ENCODE data around the gene THAP8. TPM values are rescaled to one million over a fixed set of nuclear protein-coding genes. Genes with fewer than 3 reads are reported as not detected.

The THAP8 gene
- total and polyA plus RNA-seq, 5 donors from 2014 or later: 2.9 to 8.2 (median 6.3) TPM

DNA sequence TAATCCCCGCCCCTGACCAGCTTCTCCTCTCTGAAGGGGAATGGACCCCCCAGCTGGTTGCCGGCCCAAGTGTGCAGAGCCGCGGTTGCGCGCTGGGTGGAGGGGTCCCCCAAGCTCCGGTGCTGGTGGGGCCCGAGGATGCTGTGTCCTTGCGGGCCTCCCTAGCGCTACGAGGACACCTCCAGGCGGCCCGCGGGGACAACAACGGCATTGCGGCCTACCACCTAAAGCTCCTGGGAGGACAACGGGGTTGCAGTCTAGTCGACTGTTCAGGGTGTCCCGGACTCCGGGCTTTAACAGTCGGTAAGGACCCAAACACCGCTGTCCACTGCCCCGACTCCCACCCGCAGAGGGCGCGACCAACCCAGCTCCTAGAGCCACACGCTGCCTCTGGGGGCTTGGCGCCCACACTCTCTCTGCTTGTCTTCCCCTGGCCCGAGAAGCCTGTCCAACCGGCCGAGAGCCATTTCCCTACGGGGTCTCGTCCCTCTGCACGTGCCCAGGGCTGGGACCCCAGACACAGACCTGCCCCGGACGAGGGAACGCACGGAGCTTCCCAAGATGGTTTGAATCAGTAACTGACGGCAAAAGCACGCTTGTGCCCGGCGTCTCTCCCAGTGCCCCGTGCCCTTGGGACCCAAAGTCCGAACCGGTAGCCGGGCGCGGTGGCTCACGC is 60.0 kb downstream of the THAP8 start:
- Mint-ChIP-seq H3K27ac (peak overlapping the region in 2 of 3 donors; percentile 90 to 99), H3K36me3 (peaks cover 6% of the 10 kb centered on the region), H3K27me3 (no peaks in the 10 kb centered on the region), H3K4me1 (peaks cover 0 to 33% (median 21%) of the 10 kb centered on the region in 4 donors), H3K4me3 (peak overlapping the region; percentile 84 to 98 (median 92)), H3K9me3 (no peaks in the 10 kb centered on the region)
- Histone ChIP-seq H3K36me3 (ENCODE audit: control insufficient read depth, insufficient read depth, low read length) (peaks cover 5% of the 10 kb centered on the region), H3K27me3 (ENCODE audit: control insufficient read depth, insufficient read depth, low read length) (no peaks in the 10 kb centered on the region), H3K4me1 (ENCODE audit: control insufficient read depth, insufficient read depth, low read length, poor library complexity, severe bottlenecking) (peaks cover 23% of the 10 kb centered on the region), H3K4me3 (ENCODE audit: low read depth, low read length) (no peak overlapping the region), H3K27ac (ENCODE audit: insufficient read depth, low read length, poor library complexity, severe bottlenecking) (peak overlapping the region; percentile 75), H3K9me3 (ENCODE audit: control insufficient read depth in 2 of 2, low read length in 2 of 2) (no peaks in the 10 kb centered on the region)
- no peak for ATAC-seq (ENCODE audit: low read depth in 2 of 2)
- DNase-seq: no peak

DNA sequence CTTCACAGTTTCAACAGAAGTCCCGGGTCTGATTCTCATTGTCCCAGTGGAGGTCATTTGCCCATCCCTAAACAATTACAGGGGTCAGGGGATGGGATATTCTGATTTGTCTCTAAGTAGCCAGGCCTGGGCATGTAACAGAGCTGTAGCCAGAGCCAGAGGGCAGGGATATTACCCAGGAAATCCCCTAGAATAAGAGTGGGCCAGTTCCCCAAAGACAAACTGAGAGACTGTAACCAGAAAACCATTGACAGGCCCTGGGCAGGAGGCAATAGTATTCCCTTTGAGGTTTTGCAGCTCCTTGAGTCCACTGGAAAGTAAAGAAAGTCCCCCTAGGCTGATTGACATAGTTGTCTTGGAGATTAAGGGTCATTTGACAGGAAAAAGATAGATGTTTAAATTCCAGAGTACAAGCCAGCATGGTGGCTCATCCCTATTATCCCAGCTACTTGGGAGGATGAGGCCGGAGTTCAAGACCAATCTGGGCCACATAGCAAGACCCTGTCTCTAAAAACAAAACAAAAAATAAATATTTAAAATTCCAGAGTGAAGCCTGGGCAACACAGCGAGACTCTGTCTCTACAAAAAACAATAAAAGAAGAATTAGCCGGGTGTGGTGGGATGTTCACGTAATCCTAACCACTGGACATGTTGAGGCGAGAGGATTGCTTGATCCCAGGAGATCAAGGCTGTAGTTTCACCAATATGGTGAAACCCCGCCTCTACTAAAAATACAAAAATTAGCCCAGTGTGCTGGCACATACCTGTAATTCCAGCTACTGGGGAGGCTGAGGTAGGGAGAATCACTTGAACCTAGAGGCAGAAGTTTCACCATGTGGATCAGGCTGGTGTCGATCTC is 60.9 kb downstream of the THAP8 start:
- peaks cover 0 to 31% (median 21%) of the 10 kb centered on the region in 4 donors for H3K4me1 Mint-ChIP-seq
- Histone ChIP-seq H3K27ac (ENCODE audit: insufficient read depth, low read length, poor library complexity, severe bottlenecking) (no peak overlapping the region), H3K9me3 (ENCODE audit: control insufficient read depth in 2 of 2, low read length in 2 of 2) (no peaks in the 10 kb centered on the region), H3K27me3 (ENCODE audit: control insufficient read depth, insufficient read depth, low read length) (no peaks in the 10 kb centered on the region), H3K4me1 (ENCODE audit: control insufficient read depth, insufficient read depth, low read length, poor library complexity, severe bottlenecking) (peaks cover 23% of the 10 kb centered on the region), H3K4me3 (ENCODE audit: low read depth, low read length) (no peak overlapping the region), H3K36me3 (ENCODE audit: control insufficient read depth, insufficient read depth, low read length) (peaks cover 5% of the 10 kb centered on the region)
- peaks cover 0 to 2% (median 0%) of the 10 kb centered on the region in 7 donors for H3K9me3 Mint-ChIP-seq
- DNase-seq: no peak
- peaks cover 7% of the 10 kb centered on the region for H3K27me3 Mint-ChIP-seq
- no peak for ATAC-seq (ENCODE audit: low read depth in 2 of 2)
- peak overlapping the region; percentile 26 to 91 (median 56) for H3K4me3 Mint-ChIP-seq
- peaks cover 6% of the 10 kb centered on the region for H3K36me3 Mint-ChIP-seq
- peak overlapping the region in 1 of 3 donors; percentile 32 for H3K27ac Mint-ChIP-seq

DNA sequence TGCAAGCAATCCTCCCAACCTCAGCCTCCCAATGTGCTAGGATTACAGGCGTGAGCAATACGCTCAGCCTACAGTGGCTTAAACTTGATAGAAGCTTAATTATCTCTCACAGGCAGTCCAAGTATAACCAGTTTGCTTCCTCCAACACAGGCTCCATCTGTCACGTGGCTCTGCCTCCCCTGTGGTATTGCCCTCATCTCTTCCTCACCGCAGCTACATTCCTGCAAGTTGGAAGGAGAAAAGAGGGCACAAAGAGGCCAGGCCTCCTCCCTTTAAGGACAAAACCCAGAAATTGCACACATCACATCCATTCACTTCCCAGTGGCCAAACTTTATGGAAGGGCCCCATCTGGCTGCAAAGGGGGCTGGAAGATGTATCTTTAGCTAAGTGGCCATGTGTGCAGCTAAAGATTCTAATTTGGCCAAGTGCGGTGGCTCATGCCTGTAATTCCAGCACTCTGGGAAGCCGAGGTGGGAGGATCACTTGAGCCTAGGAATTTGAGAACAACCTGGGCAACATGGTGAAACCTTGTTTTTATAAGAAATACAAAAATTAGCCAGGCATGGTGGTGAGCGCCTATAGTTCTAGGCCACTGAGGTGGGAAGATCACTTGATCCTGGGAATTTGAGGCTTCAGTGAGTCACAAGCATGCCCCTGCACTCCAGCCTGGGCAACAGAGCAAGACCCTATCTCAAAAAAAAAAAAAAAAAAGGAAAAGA is 62.2 kb downstream of the THAP8 start:
- H3K27ac Mint-ChIP-seq: no peak overlapping the region
- H3K4me1 ChIP-seq (ENCODE audit: control insufficient read depth, insufficient read depth, low read length, poor library complexity, severe bottlenecking): peaks cover 26% of the 10 kb centered on the region
- H3K36me3 ChIP-seq (ENCODE audit: control insufficient read depth, insufficient read depth, low read length): no peaks in the 10 kb centered on the region
- no peak overlapping the region for H3K27ac ChIP-seq (ENCODE audit: insufficient read depth, low read length, poor library complexity, severe bottlenecking)
- ATAC-seq (ENCODE audit: low read depth in 2 of 2): no peak
- H3K36me3 Mint-ChIP-seq: no peaks in the 10 kb centered on the region
- no peak overlapping the region for H3K4me3 ChIP-seq (ENCODE audit: low read depth, low read length)
- H3K9me3 Mint-ChIP-seq: peaks cover 0 to 2% (median 0%) of the 10 kb centered on the region in 7 donors
- DNase-seq: no peak
- H3K27me3 ChIP-seq (ENCODE audit: control insufficient read depth, insufficient read depth, low read length): no peaks in the 10 kb centered on the region
- peaks cover 18% of the 10 kb centered on the region for H3K27me3 Mint-ChIP-seq
- peaks cover 0 to 26% (median 15%) of the 10 kb centered on the region in 4 donors for H3K4me1 Mint-ChIP-seq
- H3K9me3 ChIP-seq (ENCODE audit: control insufficient read depth in 2 of 2, low read length in 2 of 2): no peaks in the 10 kb centered on the region
- H3K4me3 Mint-ChIP-seq: peak overlapping the region; percentile 21 to 77 (median 48)

DNA sequence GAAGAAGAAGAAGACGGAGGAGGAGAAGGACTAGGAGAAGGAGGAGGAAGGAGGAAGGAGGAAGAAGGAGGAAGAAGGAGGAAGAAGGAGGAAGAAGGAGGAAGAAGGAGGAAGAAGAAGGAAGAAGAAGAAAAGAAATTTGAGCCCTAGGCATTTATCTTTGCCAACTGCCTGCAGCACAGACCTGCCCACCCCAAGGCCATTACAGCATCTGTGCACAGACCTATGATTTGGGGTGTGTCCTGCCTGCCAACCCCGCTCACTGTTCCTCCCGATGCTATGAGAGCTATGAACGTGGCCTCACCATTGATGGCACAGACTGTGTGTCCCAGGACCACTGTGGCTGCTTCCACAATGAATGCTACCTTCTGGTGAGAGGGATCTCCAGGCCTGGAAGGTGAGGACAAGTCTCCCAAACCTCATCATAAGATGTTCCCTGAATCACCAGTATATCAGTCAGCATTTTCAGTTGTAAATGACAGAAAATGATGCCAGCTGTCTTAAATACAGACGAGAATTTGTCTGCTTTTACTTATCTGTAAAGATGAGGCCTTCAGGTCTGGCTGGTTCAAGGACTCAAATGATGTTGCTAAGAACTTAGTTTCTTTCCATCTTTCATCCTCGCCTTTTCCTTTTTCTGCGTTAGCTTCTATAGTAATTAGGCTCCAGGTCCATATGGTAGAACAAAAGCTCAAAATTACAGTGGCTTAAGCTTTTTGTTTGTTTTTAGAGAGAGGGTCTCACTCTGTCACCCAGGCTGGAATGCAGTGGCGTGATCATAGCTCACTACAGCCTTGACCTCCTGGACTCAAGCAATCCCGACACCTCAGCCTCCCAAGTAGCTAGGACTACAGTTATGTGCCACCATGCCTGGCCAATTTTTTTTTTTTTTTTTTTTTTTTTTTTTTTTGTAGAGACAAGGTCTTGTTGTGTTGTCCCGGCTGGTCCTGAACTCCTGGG is 63.0 kb downstream of the THAP8 start:
- no peaks in the 10 kb centered on the region for H3K36me3 Mint-ChIP-seq
- H3K9me3 ChIP-seq (ENCODE audit: control insufficient read depth in 2 of 2, low read length in 2 of 2): no peaks in the 10 kb centered on the region
- H3K27ac Mint-ChIP-seq: no peak overlapping the region
- peaks cover 0 to 23% (median 7%) of the 10 kb centered on the region in 4 donors for H3K4me1 Mint-ChIP-seq
- peaks cover 21% of the 10 kb centered on the region for H3K4me1 ChIP-seq (ENCODE audit: control insufficient read depth, insufficient read depth, low read length, poor library complexity, severe bottlenecking)
- ATAC-seq (ENCODE audit: low read depth in 2 of 2) (no peak), DNase-seq (no peak)
- H3K27me3 ChIP-seq (ENCODE audit: control insufficient read depth, insufficient read depth, low read length): peaks cover 3% of the 10 kb centered on the region
- no peaks in the 10 kb centered on the region for H3K36me3 ChIP-seq (ENCODE audit: control insufficient read depth, insufficient read depth, low read length)
- H3K4me3 ChIP-seq (ENCODE audit: low read depth, low read length): no peak overlapping the region
- H3K27me3 Mint-ChIP-seq: peaks cover 26% of the 10 kb centered on the region
- H3K4me3 Mint-ChIP-seq: peak overlapping the region in 1 of 4 donors; percentile 77
- H3K27ac ChIP-seq (ENCODE audit: insufficient read depth, low read length, poor library complexity, severe bottlenecking): no peak overlapping the region
- H3K9me3 Mint-ChIP-seq: peaks cover 0 to 2% (median 0%) of the 10 kb centered on the region in 7 donors

- peak overlapping the region in 1 of 3 donors; percentile 38 for H3K27ac Mint-ChIP-seq
- H3K4me3 Mint-ChIP-seq: peak overlapping the region in 2 of 4 donors; percentile 38 to 79
- Histone ChIP-seq H3K9me3 (ENCODE audit: control insufficient read depth in 2 of 2, low read length in 2 of 2) (no peaks in the 10 kb centered on the region), H3K4me1 (ENCODE audit: control insufficient read depth, insufficient read depth, low read length, poor library complexity, severe bottlenecking) (peaks cover 14% of the 10 kb centered on the region), H3K4me3 (ENCODE audit: low read depth, low read length) (no peak overlapping the region), H3K36me3 (ENCODE audit: control insufficient read depth, insufficient read depth, low read length) (no peaks in the 10 kb centered on the region), H3K27ac (ENCODE audit: insufficient read depth, low read length, poor library complexity, severe bottlenecking) (no peak overlapping the region), H3K27me3 (ENCODE audit: control insufficient read depth, insufficient read depth, low read length) (peaks cover 11% of the 10 kb centered on the region)
- no peaks in the 10 kb centered on the region for H3K36me3 Mint-ChIP-seq
- H3K4me1 Mint-ChIP-seq: peaks cover 0 to 22% (median 2%) of the 10 kb centered on the region in 4 donors
- DNase-seq (no peak), ATAC-seq (ENCODE audit: low read depth in 2 of 2) (no peak)
- H3K9me3 Mint-ChIP-seq: peaks cover 0 to 3% (median 0%) of the 10 kb centered on the region in 7 donors
- peaks cover 34% of the 10 kb centered on the region for H3K27me3 Mint-ChIP-seq
Measured at GRCh38 chr19:35990156-35990555, 63.9 kb downstream of the THAP8 start.

GRCh38 chr19:35988824-35989223 is 65.3 kb downstream of the THAP8 start:
- peak overlapping the region in 1 of 4 donors; percentile 6 for H3K4me3 Mint-ChIP-seq

More at GRCh38 chr19:35988824-35989223, 65.3 kb downstream of the THAP8 start:
- no peaks in the 10 kb centered on the region for H3K36me3 Mint-ChIP-seq
- H3K27ac Mint-ChIP-seq: no peak overlapping the region
- ATAC-seq (ENCODE audit: low read depth in 2 of 2): no peak
- H3K36me3 ChIP-seq (ENCODE audit: control insufficient read depth, insufficient read depth, low read length): no peaks in the 10 kb centered on the region
- H3K4me3 ChIP-seq (ENCODE audit: low read depth, low read length): no peak overlapping the region
- peaks cover 0 to 3% (median 0%) of the 10 kb centered on the region in 7 donors for H3K9me3 Mint-ChIP-seq
- H3K9me3 ChIP-seq (ENCODE audit: control insufficient read depth in 2 of 2, low read length in 2 of 2): no peaks in the 10 kb centered on the region
- H3K27me3 ChIP-seq (ENCODE audit: control insufficient read depth, insufficient read depth, low read length): peaks cover 14% of the 10 kb centered on the region
- H3K4me1 Mint-ChIP-seq: peaks cover 0 to 14% (median 0%) of the 10 kb centered on the region in 4 donors
- no peak for DNase-seq
- no peak overlapping the region for H3K27ac ChIP-seq (ENCODE audit: insufficient read depth, low read length, poor library complexity, severe bottlenecking)
- peaks cover 7% of the 10 kb centered on the region for H3K4me1 ChIP-seq (ENCODE audit: control insufficient read depth, insufficient read depth, low read length, poor library complexity, severe bottlenecking)
- peaks cover 46% of the 10 kb centered on the region for H3K27me3 Mint-ChIP-seq
